SK-N-SH (cell line): ENCODE measurements around the gene CYTL1. TPM values are rescaled to one million over a fixed set of nuclear protein-coding genes. Genes with fewer than 3 reads are reported as not detected.

ENCODE experiments used
- CTCF ChIA-PET: fragments of 300-600, 350-600 bp; formaldehyde crosslinking; extraction: SDS; loops from one replicate; lab custom pipeline; 2021; lab: Yijun Ruan, JAX
- POLR2A ChIA-PET: fragments of 350-600 bp; sonication (Branson Sonifier 250); formaldehyde crosslinking; extraction: SDS; loops from one replicate; lab custom pipeline; 2020; ENCODE audit warnings: antibody characterized with exemption, inconsistent platforms; lab: Yijun Ruan, JAX
- DNase-seq: peaks from one replicate; pipeline ENCODE4 v3.0.0; 2012
- H2AFZ ChIP-seq: fragments of 200-600 bp; sonication (generic); 2 replicates; pipeline ENCODE4 v1.8.1; 2016; ENCODE audit warnings: antibody characterized with exemption, mild to moderate bottlenecking, low read depth
- H3F3A ChIP-seq: fragments of 200-600 bp; sonication (generic); replicated peaks from 2 replicates; pipeline ENCODE3; 2016; ENCODE audit warnings: antibody characterized with exemption, mild to moderate bottlenecking; ENCODE audit not compliant: insufficient read depth
- H3K27ac ChIP-seq, 2 experiments: fragments of 200-500 bp in 1 of 2; fragments of 200-600 bp in 1 of 2; sonication (Bioruptor generic) in 1 of 2; sonication (generic), shearing (Covaris generic) in 1 of 2; 2 replicates each; pipeline versions ENCODE4 v1.5.1 to v1.6.1; 2014 to 2016; ENCODE audit warnings: low read depth in 2 of 2, inconsistent platforms in 1 of 2, low read length in 1 of 2, mild to moderate bottlenecking in 1 of 2, mixed read lengths in 1 of 2
- H3K27me3 ChIP-seq: fragments of 200-600 bp; sonication (generic), shearing (Covaris generic); 2 replicates; pipeline ENCODE4 v1.6.1; 2016; ENCODE audit warnings: mixed run types; ENCODE audit not compliant: insufficient read depth
- H3K36me3 ChIP-seq, 2 experiments: fragments of 200-500 bp in 1 of 2; fragments of 200-600 bp in 1 of 2; sonication (Bioruptor generic) in 1 of 2; sonication (generic) in 1 of 2; replicated peaks in 1 of 2; 2 replicates each; pipeline versions ENCODE3 to v1.5.1; 2014 to 2016; ENCODE audit warnings: low read length in 1 of 2, mild to moderate bottlenecking in 1 of 2; ENCODE audit not compliant: insufficient read depth in 2 of 2, control insufficient read depth in 1 of 2
- H3K4me1 ChIP-seq, 2 experiments: fragments of 200-500 bp in 1 of 2; fragments of 200-600 bp in 1 of 2; sonication (Bioruptor generic) in 1 of 2; sonication (generic), shearing (Covaris generic) in 1 of 2; 2 replicates each; pipeline versions ENCODE4 v1.5.1 to v1.6.1; 2014 to 2016; ENCODE audit warnings: low read depth in 1 of 2, low read length in 1 of 2, mixed run types in 1 of 2; ENCODE audit not compliant: insufficient read depth in 2 of 2, control insufficient read depth in 1 of 2
- H3K4me2 ChIP-seq: fragments of 200-600 bp; sonication (generic), shearing (Covaris generic); 2 replicates; pipeline ENCODE4 v1.6.1; 2017; ENCODE audit warnings: mixed run types
- H3K4me3 ChIP-seq, 2 experiments: fragments of 200-500 bp in 1 of 2; fragments of 200-600 bp in 1 of 2; sonication (Bioruptor generic) in 1 of 2; sonication (generic), shearing (Covaris generic) in 1 of 2; 2 replicates each; pipeline versions ENCODE4 v1.5.1 to v1.8.1; 2014 to 2016; ENCODE audit warnings: low read depth in 2 of 2, inconsistent platforms in 1 of 2, low read length in 1 of 2, mild to moderate bottlenecking in 1 of 2, mixed read lengths in 1 of 2, moderate library complexity in 1 of 2
- H3K79me2 ChIP-seq: fragments of 200-600 bp; sonication (generic); 2 replicates; pipeline ENCODE4 v1.8.1; 2017; ENCODE audit warnings: mild to moderate bottlenecking; ENCODE audit not compliant: insufficient read depth
- H3K9ac ChIP-seq: fragments of 200-600 bp; sonication (generic); 2 replicates; pipeline ENCODE4 v1.6.1; 2017; ENCODE audit warnings: mixed run types
- H3K9me2 ChIP-seq: fragments of 200-600 bp; sonication (generic); 2 replicates; pipeline ENCODE4 v1.6.1; 2017; ENCODE audit warnings: mixed run types
- H3K9me3 ChIP-seq: fragments of 200-600 bp; sonication (generic); 2 replicates; pipeline ENCODE4 v1.6.1; 2017; ENCODE audit warnings: mixed run types, mild to moderate bottlenecking, moderate library complexity
- H4K20me1 ChIP-seq: fragments of 200-600 bp; sonication (generic); 2 replicates; pipeline ENCODE4 v1.6.1; 2017; ENCODE audit warnings: mild to moderate bottlenecking, mixed run types; ENCODE audit not compliant: insufficient read depth
- ELF1 ChIP-seq: IDR thresholded peaks from 2 replicates; pipeline ENCODE4 v1.4.0; 2012
- FOSL2 ChIP-seq: IDR thresholded peaks from 2 replicates; pipeline ENCODE4 v1.4.0; 2012; ENCODE audit warnings: low read depth, mild to moderate bottlenecking, moderate library complexity, borderline replicate concordance
- RAD21 ChIP-seq: IDR thresholded peaks from 2 replicates; pipeline ENCODE4 v1.6.1; 2012; ENCODE audit warnings: mild to moderate bottlenecking, low read length
- SIN3A ChIP-seq: IDR thresholded peaks from 2 replicates; pipeline ENCODE4 v1.6.1; 2012; ENCODE audit warnings: low read depth, mild to moderate bottlenecking, low read length, moderate library complexity, borderline replicate concordance
- SMC3 ChIP-seq: IDR thresholded peaks from 2 replicates; pipeline ENCODE4 v1.6.1; 2012; ENCODE audit warnings: low read depth, low read length, improper control_type of control experiment
- TAF1 ChIP-seq: IDR thresholded peaks from 2 replicates; pipeline ENCODE4 v1.6.1; 2012; ENCODE audit warnings: low read depth, mild to moderate bottlenecking, low read length, moderate library complexity, borderline replicate concordance
- TCF12 ChIP-seq: IDR thresholded peaks from 2 replicates; pipeline ENCODE4 v1.4.0; 2012
- WGBS: methylation state at CpG from one replicate; pipeline ENCODE4 v1.1.6; 2017; ENCODE audit warnings: low lambda C conversion rate; 5-methylcytosine and 5-hydroxymethylcytosine counted together
- polyA plus RNA-seq, 3 experiments: library from polyadenylated mRNA; depleted of rRNA; stranded (reverse); fragments of >200 nt; gene quantifications; 2 replicates each; pipeline ENCODE4 v1.2.3, GENCODE V29; 2012
- TF ChIP-seq, protein P1 (sequence below): fragments of 200-600 bp; sonication (generic); IDR thresholded peaks from 2 replicates; pipeline ENCODE4 v1.6.1; 2017; ENCODE audit warnings: antibody characterized with exemption, mild to moderate bottlenecking, moderate library complexity

The CYTL1 gene
- polyA plus RNA-seq, 1 of the 3 experiments (the other 2 are of a cell fraction), result 3.0 TPM

- TF ChIP-seq, protein P1, sequence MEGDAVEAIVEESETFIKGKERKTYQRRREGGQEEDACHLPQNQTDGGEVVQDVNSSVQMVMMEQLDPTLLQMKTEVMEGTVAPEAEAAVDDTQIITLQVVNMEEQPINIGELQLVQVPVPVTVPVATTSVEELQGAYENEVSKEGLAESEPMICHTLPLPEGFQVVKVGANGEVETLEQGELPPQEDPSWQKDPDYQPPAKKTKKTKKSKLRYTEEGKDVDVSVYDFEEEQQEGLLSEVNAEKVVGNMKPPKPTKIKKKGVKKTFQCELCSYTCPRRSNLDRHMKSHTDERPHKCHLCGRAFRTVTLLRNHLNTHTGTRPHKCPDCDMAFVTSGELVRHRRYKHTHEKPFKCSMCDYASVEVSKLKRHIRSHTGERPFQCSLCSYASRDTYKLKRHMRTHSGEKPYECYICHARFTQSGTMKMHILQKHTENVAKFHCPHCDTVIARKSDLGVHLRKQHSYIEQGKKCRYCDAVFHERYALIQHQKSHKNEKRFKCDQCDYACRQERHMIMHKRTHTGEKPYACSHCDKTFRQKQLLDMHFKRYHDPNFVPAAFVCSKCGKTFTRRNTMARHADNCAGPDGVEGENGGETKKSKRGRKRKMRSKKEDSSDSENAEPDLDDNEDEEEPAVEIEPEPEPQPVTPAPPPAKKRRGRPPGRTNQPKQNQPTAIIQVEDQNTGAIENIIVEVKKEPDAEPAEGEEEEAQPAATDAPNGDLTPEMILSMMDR, result no peak
Measured at GRCh38 chr4:4995908-4996265, 23.4 kb downstream of the CYTL1 start (continued).

DNA sequence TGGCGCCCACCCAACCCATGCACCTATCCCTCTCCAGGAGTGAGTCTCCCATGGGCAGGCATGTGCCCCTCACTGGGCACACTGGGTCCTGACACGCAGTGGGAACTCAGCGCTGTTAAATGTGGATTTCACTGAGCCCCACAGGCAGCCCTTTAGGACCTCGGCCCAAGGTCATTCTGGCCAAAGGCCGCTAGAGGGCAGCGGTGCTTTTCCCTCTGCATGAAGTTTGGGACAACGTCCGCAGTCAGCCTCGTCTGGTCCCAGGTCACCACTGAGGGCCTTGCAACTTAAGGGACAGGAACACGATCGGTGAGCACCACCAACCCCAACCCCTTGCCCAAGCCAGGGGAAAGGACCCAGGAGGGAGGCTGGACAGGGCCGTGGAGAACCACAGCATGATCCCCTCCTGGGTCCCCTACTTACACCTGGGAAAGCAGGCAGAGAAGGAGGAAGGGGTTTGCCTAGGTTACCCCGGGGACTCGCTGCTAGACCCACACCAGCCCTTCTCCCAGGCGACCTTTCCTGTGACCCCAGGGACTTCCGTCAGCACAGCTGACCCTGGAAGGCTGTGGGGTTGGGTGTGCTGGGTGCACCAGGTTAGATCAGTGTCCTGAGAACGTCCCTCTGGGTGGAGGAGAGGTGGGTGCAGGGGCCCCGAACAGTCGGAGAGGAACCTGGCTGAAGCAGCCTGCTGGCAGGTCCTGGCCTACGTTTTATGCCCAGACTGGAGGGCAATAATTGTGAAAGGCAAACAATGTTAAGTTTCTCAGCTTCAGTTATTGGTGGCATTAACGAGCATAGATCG, 24.0 kb downstream of the CYTL1 start:
- TF ChIP-seq FOSL2, result no peak
- TF ChIP-seq RAD21, result peak; percentile 82
- no peak for TF ChIP-seq TCF12
- no peak for TF ChIP-seq ELF1
- TF ChIP-seq, protein P1, result peak; percentile 89
- no peak for TF ChIP-seq TAF1
- no peak for TF ChIP-seq SIN3A
- peak; percentile 60 for TF ChIP-seq SMC3
- peaks cover 4 to 8% of the 10 kb centered on the region in 2 experiments; a peak in 3 of 4 replicates for H3K4me1 ChIP-seq
- no peak overlapping the region for H3K4me2 ChIP-seq
- CTCF ChIA-PET, result interaction anchor here (0.6 to 1.7 kb wide), 8 partner anchors 9 to 449 kb away, joined by 3 to 8 read pairs (median 6); partner anchors contain the start of gene STK32B
- no peaks in the 10 kb centered on the region for H3K9me2 ChIP-seq
- H3K79me2 ChIP-seq, result no peaks in the 10 kb centered on the region
- H3K9me3 ChIP-seq, result no peaks in the 10 kb centered on the region
- no peak overlapping the region for H3K27ac ChIP-seq
- peak; percentile 81 for DNase-seq
- no peak overlapping the region for H2AFZ ChIP-seq
- H3K4me3 ChIP-seq, result no peak overlapping the region; a peak in 1 of 4 replicates
- H3K9ac ChIP-seq, result no peak overlapping the region
- H3K36me3 ChIP-seq, result no peaks in the 10 kb centered on the region
- WGBS, result 27% methylated on average over 9 of the region's 22 CpGs
- H3F3A ChIP-seq, result peaks cover 15% of the 10 kb centered on the region
- POLR2A ChIA-PET, result no interaction called here
- H4K20me1 ChIP-seq, result no peaks in the 10 kb centered on the region
- no peaks in the 10 kb centered on the region for H3K27me3 ChIP-seq
